ENCODE data around the gene CHID1.
A peak's percentile ranks its signal among the peaks of the same experiment; 100 is the strongest.

Gene CHID1

DNA sequence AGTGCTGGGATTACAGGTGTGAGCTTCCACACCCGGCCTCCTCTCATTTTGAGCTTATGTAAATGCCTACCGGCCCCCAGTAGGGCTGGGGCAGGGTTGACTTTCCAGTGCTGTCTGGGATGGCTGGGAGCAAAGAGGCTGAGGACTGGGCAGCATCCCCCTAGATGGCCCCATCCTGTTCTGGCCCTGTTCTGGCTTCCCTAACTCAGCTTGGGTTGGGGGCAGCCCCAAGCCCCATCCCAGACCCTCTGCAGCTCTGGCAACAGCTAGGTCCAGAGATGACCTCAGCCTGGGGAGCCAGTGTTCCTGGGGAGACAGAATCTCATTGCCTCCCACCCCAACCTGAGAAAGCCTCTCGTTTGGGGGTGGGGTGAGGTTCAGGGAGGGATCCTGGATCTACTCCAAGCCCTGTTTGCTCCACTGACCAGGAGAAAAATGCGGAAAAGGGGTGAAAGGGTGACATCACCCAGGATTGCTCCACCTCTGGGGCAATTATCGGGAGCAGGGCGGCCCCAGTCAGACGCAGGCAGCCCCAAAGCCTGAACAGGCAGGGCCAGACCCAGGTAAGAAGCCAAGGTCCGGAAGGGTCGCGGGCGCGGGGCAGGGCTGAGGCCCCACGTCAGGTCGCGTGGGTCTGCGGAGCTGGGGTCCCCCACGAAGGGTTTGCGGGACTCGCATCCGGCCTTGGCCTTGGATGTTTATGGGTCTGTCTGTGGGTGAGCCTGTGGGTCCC, 92.0 kb downstream of the CHID1 start, which contains the start of gene PNPLA2:
TSS of gene PNPLA2 (plus strand) at position 519 of the 733 bp plus-strand sequence. CDS start 805 bp downstream, outside the sequence.
- peak within 1 kb of the TSS; percentile 83 for H3K4me3 ChIP-seq (ENCODE audit: low read depth, low read length)
- peaks cover 8% of the 10 kb centered on the region for H3K36me3 ChIP-seq (ENCODE audit: control insufficient read depth, insufficient read depth, low read length)
- no peaks in the 10 kb centered on the region for H3K9me3 ChIP-seq (ENCODE audit: control insufficient read depth, insufficient read depth, low read length)
- peak within 1 kb of the TSS; percentile 69; the same call in 1 of the 2 replicates for H3K9ac ChIP-seq (ENCODE audit: low read depth, low read length)
- H3K27ac ChIP-seq (ENCODE audit: low read depth, low read length): peak within 1 kb of the TSS; percentile 73
- no peaks in the 10 kb centered on the region for H3K27me3 ChIP-seq (ENCODE audit: control insufficient read depth, insufficient read depth, low read length)
- peaks cover 9% of the 10 kb centered on the region for H3K4me1 ChIP-seq (ENCODE audit: control insufficient read depth, insufficient read depth, low read length)

All from HUES48 (cell line).